Right atrium auricular region (tissue), 2 donors: ENCODE measurements around the gene UNC5CL. TPM values are rescaled to one million over a fixed set of nuclear protein-coding genes. Genes with fewer than 3 reads are reported as not detected.
"Not testable (repeated sequence)": the region's sequence is repeated elsewhere in the genome, so short reads cannot be mapped to it uniquely, and the experiment has no call there.

ENCODE experiments used
- DNase-seq: peaks from one replicate; pipeline ENCODE4 v3.0.0-alpha.2; 2019; ENCODE audit warnings: low spot score
- H3K27ac ChIP-seq, 2 donors: fragments of 200-600 bp; sonication (generic); 1 replicate in 1 of 2; 2 replicates in 1 of 2; pipeline ENCODE4 v1.5.1; 2016 to 2019
- H3K27me3 ChIP-seq, 2 donors: fragments of 200-600 bp; sonication (generic); one replicate each; pipeline versions ENCODE4 v1.5.1 to v1.6.0; 2017 to 2019
- H3K36me3 ChIP-seq: fragments of 200-600 bp; sonication (generic); one replicate; pipeline ENCODE4 v1.5.1; 2016
- H3K4me1 ChIP-seq, 2 donors: fragments of 200-600 bp; sonication (generic); one replicate each; pipeline versions ENCODE4 v1.5.1 to v1.6.0; 2017 to 2019
- H3K4me3 ChIP-seq, 2 donors: fragments of 200-600 bp; sonication (generic); 1 replicate in 1 of 2; 2 replicates in 1 of 2; pipeline ENCODE4 v1.5.1; 2017 to 2019; ENCODE audit warnings: mild to moderate bottlenecking in 1 of 2, moderate library complexity in 1 of 2
- H3K9me3 ChIP-seq, 2 donors: fragments of 200-600 bp; sonication (generic); one replicate each; pipeline ENCODE4 v1.5.1; 2019
- total RNA-seq, 2 donors: library from RNA; depleted of rRNA; stranded (reverse); fragments of >200 nt; gene quantifications; one replicate each; pipeline ENCODE4 v1.1.0, GENCODE V29; 2016
- TF ChIP-seq, protein P1 (sequence below), 2 donors: fragments of 200-600 bp; sonication (generic); IDR thresholded peaks; one replicate each; pipeline ENCODE4 v1.5.1; 2019; ENCODE audit warnings: antibody characterized with exemption in 2 of 2

UNC5CL gene
- total RNA-seq, 2 donors from 2014 or later: 0.43 to 0.96 TPM

DNA sequence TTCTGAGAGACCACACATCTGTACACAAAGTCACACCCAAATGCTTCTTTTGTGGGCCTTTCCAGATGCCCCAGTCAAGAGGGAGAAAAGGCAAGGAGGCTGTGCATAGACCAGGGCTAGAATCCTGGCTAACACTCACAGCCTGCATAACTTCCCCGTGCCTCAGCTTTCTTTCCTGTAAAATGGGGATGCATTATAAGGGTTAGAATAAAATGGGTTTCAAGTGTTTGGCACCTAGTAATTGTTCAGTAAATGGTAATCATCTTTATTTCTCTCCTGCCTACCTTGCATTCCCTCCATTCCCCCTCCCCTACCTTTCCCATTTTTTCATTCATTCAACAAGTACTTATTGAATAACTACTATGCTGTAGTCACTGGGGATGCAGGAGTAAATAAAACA, 29.4 kb downstream of the UNC5CL start:
- DNase-seq: no peak
- Histone ChIP-seq H3K4me3 (no peak overlapping the region), H3K36me3 (no peaks in the 10 kb centered on the region), H3K9me3 (no peaks in the 10 kb centered on the region), H3K27ac (no peak overlapping the region), H3K27me3 (no peaks in the 10 kb centered on the region), H3K4me1 (no peaks in the 10 kb centered on the region)
- TF ChIP-seq, protein P1, sequence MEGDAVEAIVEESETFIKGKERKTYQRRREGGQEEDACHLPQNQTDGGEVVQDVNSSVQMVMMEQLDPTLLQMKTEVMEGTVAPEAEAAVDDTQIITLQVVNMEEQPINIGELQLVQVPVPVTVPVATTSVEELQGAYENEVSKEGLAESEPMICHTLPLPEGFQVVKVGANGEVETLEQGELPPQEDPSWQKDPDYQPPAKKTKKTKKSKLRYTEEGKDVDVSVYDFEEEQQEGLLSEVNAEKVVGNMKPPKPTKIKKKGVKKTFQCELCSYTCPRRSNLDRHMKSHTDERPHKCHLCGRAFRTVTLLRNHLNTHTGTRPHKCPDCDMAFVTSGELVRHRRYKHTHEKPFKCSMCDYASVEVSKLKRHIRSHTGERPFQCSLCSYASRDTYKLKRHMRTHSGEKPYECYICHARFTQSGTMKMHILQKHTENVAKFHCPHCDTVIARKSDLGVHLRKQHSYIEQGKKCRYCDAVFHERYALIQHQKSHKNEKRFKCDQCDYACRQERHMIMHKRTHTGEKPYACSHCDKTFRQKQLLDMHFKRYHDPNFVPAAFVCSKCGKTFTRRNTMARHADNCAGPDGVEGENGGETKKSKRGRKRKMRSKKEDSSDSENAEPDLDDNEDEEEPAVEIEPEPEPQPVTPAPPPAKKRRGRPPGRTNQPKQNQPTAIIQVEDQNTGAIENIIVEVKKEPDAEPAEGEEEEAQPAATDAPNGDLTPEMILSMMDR (IDR thresholded peaks at IDR 0.05): no peak

DNA sequence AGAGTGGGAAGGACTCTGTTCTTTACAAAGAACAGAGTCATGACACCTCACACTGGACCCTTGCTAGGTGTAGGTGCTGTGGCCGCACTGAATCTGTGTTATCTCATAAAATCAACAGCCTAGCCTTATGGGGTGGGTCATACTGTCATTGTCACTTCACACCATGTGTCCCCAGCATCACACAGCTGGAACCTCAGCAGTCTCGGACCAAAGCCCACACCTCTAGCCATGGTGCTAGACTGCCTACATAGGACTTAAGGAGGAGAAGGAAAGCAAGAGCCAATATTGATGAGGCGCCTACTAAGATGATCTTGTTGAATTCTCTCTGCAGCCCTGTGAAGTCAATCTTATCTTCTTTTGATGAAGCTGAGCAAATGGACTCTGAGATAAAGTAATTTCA, 31.0 kb downstream of the UNC5CL start:
- no peaks in the 10 kb centered on the region for H3K27me3 ChIP-seq
- DNase-seq: no peak
- no peaks in the 10 kb centered on the region for H3K9me3 ChIP-seq
- no peaks in the 10 kb centered on the region for H3K36me3 ChIP-seq
- no peak overlapping the region for H3K27ac ChIP-seq
- TF ChIP-seq, protein P1 (IDR thresholded peaks at IDR 0.05): no peak
- H3K4me3 ChIP-seq: no peak overlapping the region
- H3K4me1 ChIP-seq: no peaks in the 10 kb centered on the region

DNA sequence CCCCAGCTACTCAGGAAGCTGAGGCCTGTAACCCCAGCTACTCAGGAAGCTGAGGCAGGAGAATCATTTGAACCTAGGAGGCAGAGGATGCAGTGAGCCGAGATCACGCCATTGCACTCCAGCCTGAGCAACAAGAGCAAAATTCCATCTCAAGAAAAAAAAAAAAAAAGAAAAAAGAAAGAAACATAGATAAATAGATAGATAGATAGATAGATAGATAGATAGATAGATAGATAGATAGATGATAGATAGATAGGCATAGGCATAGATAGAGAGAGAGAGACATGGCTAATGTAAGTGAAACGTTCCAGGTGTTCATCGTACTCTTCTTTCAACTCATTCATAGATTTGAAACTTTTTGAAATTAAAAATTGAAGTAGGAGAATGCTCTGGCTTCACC, 32.0 kb downstream of the UNC5CL start:
- not testable (repeated sequence) for H3K36me3 ChIP-seq, DNase-seq, H3K4me3 ChIP-seq, H3K9me3 ChIP-seq, H3K27me3 ChIP-seq, H3K27ac ChIP-seq, H3K4me1 ChIP-seq

DNA sequence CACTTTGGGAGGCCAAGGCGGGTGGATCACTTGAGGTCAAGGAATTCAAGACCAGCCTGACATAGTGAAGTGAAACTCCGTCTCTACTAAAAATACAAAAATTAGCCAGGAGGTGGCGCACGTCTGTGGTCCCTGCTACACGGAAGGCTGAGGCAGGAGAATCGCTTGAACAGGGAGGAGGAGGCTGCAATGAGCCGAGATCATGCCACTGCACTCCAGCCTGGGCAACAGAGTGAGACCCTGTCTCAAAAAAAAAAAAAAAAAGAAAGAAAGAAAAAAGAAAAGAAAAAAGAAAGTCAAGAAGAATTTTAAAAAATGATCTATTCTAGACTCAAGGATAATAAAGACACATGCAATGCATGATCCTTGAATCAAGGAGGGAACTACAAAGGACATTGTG, 32.8 kb downstream of the UNC5CL start:
- H3K9me3 ChIP-seq, H3K27ac ChIP-seq, H3K4me3 ChIP-seq, H3K4me1 ChIP-seq, H3K27me3 ChIP-seq, H3K36me3 ChIP-seq: not testable (repeated sequence)
- TF ChIP-seq, protein P1 (IDR thresholded peaks at IDR 0.05): peak; percentile 39 to 71
- peak; percentile 78 for DNase-seq

DNA sequence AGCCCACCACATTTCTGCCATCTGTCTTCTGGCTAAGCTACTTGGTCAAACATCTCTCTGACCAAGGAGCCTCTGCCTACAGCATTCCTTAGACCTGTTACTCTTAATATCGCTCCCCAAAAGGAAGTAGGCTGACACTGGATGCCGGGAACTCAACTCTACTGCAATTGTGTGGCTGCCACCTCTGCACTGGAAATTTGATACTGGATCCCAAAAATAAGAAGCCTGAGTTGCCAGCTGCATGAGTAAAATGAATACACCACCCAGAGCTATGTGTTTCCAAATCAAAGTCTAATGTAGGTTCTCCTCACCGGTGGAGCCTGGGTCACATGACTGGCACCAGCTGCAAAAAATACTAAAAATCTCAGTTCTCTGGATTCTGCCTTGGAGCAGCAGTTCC, 36.9 kb downstream of the UNC5CL start:
- TF ChIP-seq, protein P1 (IDR thresholded peaks at IDR 0.05): no peak

DNA sequence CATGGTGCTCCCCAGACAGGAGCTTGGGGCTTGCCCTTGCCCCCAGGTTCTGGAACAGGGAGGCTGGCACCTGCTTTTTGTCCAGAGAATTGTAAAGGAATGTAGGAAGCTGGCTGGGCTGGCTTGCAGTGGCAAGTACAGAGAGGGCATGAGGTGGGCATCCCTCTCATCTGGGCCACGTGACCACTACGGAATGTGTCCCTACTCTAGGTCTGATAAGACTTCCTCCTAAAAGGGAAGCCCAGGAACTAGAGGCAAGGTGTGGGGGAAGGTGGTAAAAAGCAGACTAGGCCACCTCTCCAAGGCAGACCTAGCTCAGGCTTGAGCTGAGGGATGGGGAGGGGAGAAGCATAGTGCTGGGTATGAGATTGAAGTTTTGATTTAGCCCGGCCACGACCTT, 38.8 kb downstream of the UNC5CL start:
- peak; percentile 30 for DNase-seq
- no peaks in the 10 kb centered on the region for H3K27me3 ChIP-seq
- TF ChIP-seq, protein P1 (IDR thresholded peaks at IDR 0.05): no peak
- no peaks in the 10 kb centered on the region for H3K36me3 ChIP-seq
- no peak overlapping the region for H3K4me3 ChIP-seq
- peak overlapping the region in 1 of 2 donors; percentile 3 for H3K27ac ChIP-seq
- peaks cover 0 to 24% of the 10 kb centered on the region in 2 donors for H3K4me1 ChIP-seq
- H3K9me3 ChIP-seq: no peaks in the 10 kb centered on the region

More for the DNA sequence above, 36.9 kb downstream of the UNC5CL start:
- DNase-seq: no peak
- H3K4me1 ChIP-seq: peaks cover 0 to 15% of the 10 kb centered on the region in 2 donors
- H3K36me3 ChIP-seq: no peaks in the 10 kb centered on the region
- no peaks in the 10 kb centered on the region for H3K9me3 ChIP-seq
- no peak overlapping the region for H3K27ac ChIP-seq
- H3K4me3 ChIP-seq: no peak overlapping the region
- H3K27me3 ChIP-seq: no peaks in the 10 kb centered on the region
